Mucosa of descending colon (tissue), 3 donors: Measurements from ENCODE around the gene EVX1. TPM values are rescaled to one million over a fixed set of nuclear protein-coding genes. Genes with fewer than 3 reads are reported as not detected.
A peak's percentile ranks its signal among the peaks of the same experiment; 100 is the strongest.

Source experiments
- ATAC-seq: fragments of 200-7000 bp; cut with Tn5 transposase; one replicate; pipeline ENCODE4 v1.9.1; 2020; ENCODE audit warnings: mild to moderate bottlenecking, moderate library complexity
- DNase-seq, 3 donors: peaks; one replicate each; pipeline ENCODE4 v3.0.0-alpha.2; 2020
- H3K36me3 ChIP-seq: fragments of 200-600 bp; one replicate; pipeline ENCODE4 v1.8.0; 2021; ENCODE audit warnings: low read depth, mild to moderate bottlenecking
- H3K4me1 ChIP-seq: fragments of 200-600 bp; one replicate; pipeline ENCODE4 v1.8.0; 2021; ENCODE audit warnings: low read depth, mild to moderate bottlenecking
- H3K4me3 ChIP-seq: fragments of 200-600 bp; one replicate; pipeline ENCODE4 v1.8.0; 2021; ENCODE audit warnings: mild to moderate bottlenecking
- H3K9me3 ChIP-seq: fragments of 200-600 bp; one replicate; pipeline ENCODE4 v1.8.0; 2021; ENCODE audit warnings: mild to moderate bottlenecking
- CTCF ChIP-seq: fragments of 200-600 bp; IDR thresholded peaks from one replicate; pipeline ENCODE4 v1.8.0; 2022; ENCODE audit warnings: antibody characterized with exemption, mild to moderate bottlenecking
- intact Hi-C, 2 donors: fragments of 100-400 bp; cut with DNase I in 1 of 2; cut with micrococcal nuclease in 1 of 2; formaldehyde crosslinking; loops; one replicate each; pipeline versions ENCODE4 v1.11.0 to v1.11.1; 2022; cut with DNase I, micrococcal nuclease
- total RNA-seq, 3 donors: library from RNA; stranded (reverse); fragmentation: NEBNext Ultra II Directional in 2 of 3; extraction: Animal tissue kit (Norgen Biotek cat#: 25700) in 2 of 3; gene quantifications; one replicate each; pipeline versions ENCODE4 v1.2.1 to v1.2.4, GENCODE V29; 2021 to 2023
- donor health status: DM: no; HTN: no; CAD: no; lungs with moderate emphysema.
- donor health status: DM: no; HTN: no; CAD: no.
- donor health status: DM: no; HTN: yes; CAD: no.

Gene EVX1
- total RNA-seq, 3 donors from 2014 or later = 0.43 to 2.7 TPM; not detected in 1

DNA sequence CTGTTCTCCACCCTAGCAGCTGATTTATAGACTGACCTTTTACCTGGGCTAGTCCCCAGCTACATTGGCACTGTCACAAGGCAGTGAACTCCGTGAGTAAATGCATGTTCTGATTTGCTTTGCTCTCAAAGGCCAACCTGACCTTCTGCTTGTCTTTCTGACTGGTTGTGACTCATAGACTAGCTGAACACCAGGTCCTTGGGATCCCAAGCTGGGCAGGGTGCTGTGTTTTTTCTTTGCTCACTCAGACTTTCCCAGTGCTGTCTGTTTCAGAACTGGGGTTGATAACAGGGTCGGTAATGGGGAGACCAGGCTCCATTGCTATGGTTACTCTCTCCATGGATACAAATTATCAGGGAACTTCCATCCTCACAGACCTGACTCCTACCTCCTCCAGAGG, 35.0 kb downstream of the EVX1 start:
- peak; percentile 100 for ATAC-seq
- Histone ChIP-seq H3K4me1 (no peaks in the 10 kb centered on the region), H3K9me3 (peaks cover under 1% of the 10 kb centered on the region), H3K4me3 (no peak overlapping the region), H3K36me3 (no peaks in the 10 kb centered on the region)
- no peak for TF ChIP-seq CTCF
- intact Hi-C loops = no loop called here
- DNase-seq = peak in 2 of 3 donors; percentile 37 to 73

DNA sequence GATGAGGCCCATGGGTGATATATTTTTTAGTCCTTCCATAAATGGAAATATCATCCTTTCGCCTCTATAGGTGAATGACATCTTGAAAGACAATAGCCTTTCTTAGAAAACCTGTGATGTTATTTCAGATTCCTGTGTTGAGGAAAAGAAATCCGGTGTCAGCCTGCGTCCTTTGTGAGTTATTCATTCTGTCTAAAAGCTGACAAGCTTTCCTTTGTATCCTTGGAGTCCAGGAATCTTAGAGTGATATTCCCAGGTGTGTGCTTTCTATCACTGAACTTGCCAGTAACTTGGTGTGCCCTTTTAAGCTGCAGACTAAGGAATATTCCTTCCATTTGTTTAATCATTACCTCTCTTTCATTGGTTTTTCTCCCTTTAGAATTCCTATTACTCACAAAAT, 41.0 kb downstream of the EVX1 start:
- TF ChIP-seq CTCF = no peak
- no peak for ATAC-seq
- Histone ChIP-seq H3K4me1 (no peaks in the 10 kb centered on the region), H3K9me3 (no peaks in the 10 kb centered on the region), H3K4me3 (no peak overlapping the region), H3K36me3 (no peaks in the 10 kb centered on the region)
- intact Hi-C loops = no loop called here
- no peak for DNase-seq

DNA sequence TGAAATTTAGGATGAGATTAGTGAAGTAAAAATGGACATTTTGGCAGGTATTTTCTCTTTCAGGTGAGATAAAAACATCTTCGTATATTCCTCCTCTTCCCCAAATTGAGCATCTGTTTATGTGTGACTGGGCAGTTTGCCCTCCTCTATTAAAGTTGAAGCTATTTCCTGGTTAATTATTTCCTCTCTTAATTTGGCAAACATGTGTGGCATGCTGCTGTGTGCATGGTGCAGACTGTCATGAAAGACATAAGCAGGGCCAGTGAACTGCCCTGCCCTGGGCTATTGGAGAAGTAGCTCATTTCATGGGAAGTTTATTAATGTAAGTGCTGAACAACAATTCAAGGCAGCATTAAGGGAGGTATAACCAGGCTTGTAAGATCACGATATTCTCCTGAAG, 52.6 kb downstream of the EVX1 start:
- H3K9me3 ChIP-seq = no peaks in the 10 kb centered on the region
- ATAC-seq (peak; percentile 25), DNase-seq (no peak)
- intact Hi-C loops = no loop called here
- no peaks in the 10 kb centered on the region for H3K36me3 ChIP-seq
- no peak overlapping the region for H3K4me3 ChIP-seq
- no peaks in the 10 kb centered on the region for H3K4me1 ChIP-seq
- TF ChIP-seq CTCF = no peak

DNA sequence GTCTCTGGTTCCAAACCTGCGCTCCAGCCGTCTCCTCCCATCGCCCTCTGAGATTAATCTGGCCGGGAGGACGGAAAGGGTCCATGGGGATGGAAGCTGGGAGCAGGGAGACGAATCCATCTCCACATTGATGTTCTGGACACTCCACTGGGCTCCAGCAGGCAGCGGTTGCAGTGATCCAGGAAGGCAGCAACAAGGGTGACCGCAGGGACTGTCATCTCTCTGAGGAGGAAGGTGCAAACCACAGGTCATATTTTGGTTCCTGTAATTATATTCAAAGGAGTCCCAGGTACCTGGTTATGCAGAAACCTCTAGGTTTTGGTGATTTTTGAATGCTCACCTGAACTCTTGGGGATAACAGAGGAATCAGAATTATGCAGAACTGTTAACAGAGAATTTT, 54.8 kb downstream of the EVX1 start:
- H3K4me1 ChIP-seq = no peaks in the 10 kb centered on the region
- TF ChIP-seq CTCF = no peak
- ATAC-seq = no peak

More for the DNA sequence above, 54.8 kb downstream of the EVX1 start:
- intact Hi-C loops = no loop called here
- Histone ChIP-seq H3K36me3 (no peaks in the 10 kb centered on the region), H3K9me3 (no peaks in the 10 kb centered on the region), H3K4me3 (no peak overlapping the region)
- no peak for DNase-seq

Other genes starting within 250 kb of the EVX1 start
- 1 to 10 TPM; 1.5 to 2.7 (median 2.1) TPM for gene HOXA1, start 146.8 kb upstream of the EVX1 start, total RNA-seq
- gene HOXA2, start 140.1 kb upstream of the EVX1 start, total RNA-seq = 1 to 10 TPM; 3.2 to 4.3 (median 3.3) TPM
- 1 to 10 TPM; 5.9 to 9.5 (median 8.3) TPM for gene HOXA4, start 112.0 kb upstream of the EVX1 start, total RNA-seq
- 10 to 100 TPM; 16.1 to 26.6 (median 23.8) TPM for gene HOXA5, start 99.1 kb upstream of the EVX1 start, total RNA-seq
- 10 to 100 TPM; 20.2 to 39.5 (median 20.5) TPM for gene HOXA6, start 95.0 kb upstream of the EVX1 start, total RNA-seq
- gene HOXA3, start 90.2 kb upstream of the EVX1 start, total RNA-seq = 10 to 100 TPM; 19.9 to 38.1 (median 20.5) TPM
- gene HOXA7, start 86.1 kb upstream of the EVX1 start, total RNA-seq = 10 to 100 TPM; 17.1 to 29.8 (median 27.9) TPM
- 10 to 100 TPM; 22.0 to 27.9 (median 25.0) TPM for gene HOXA9, start 77.3 kb upstream of the EVX1 start, total RNA-seq
- 10 to 100 TPM; 25.0 to 56.9 (median 25.8) TPM for gene HOXA10, start 68.5 kb upstream of the EVX1 start, total RNA-seq
- gene HOXA11, start 57.6 kb upstream of the EVX1 start, total RNA-seq = 10 to 100 TPM in 1 of 3 donors, 1 to 10 TPM in 2; 3.2 to 27.2 (median 5.4) TPM
- gene HOXA13, start 42.7 kb upstream of the EVX1 start, total RNA-seq = 10 to 100 TPM; 28.0 to 54.3 (median 42.2) TPM